Effector memory CD4-positive, alpha-beta T cell (primary cell): ENCODE results near the gene PDGFB.

Experiments used
- DNase-seq, 3 donors: peaks; one replicate each; pipeline ENCODE4 v3.0.0-alpha.2; 2020
- H3K27ac ChIP-seq: 2 replicates; pipeline ENCODE4 v1.7.0; 2013; ENCODE audit warnings: mild to moderate bottlenecking, low read length, moderate library complexity; ENCODE audit not compliant: insufficient read depth, poor library complexity, severe bottlenecking
- H3K27me3 ChIP-seq: replicated peaks from 2 replicates; pipeline ENCODE4 v1.7.0; 2013; ENCODE audit warnings: mild to moderate bottlenecking, low read length; ENCODE audit not compliant: insufficient read depth, control insufficient read depth, poor library complexity, severe bottlenecking
- H3K36me3 ChIP-seq: 2 replicates; pipeline ENCODE4 v1.7.0; 2013; ENCODE audit warnings: mild to moderate bottlenecking, low read length, moderate library complexity; ENCODE audit not compliant: control insufficient read depth, insufficient read depth
- H3K4me1 ChIP-seq: 2 replicates; pipeline ENCODE4 v1.7.0; 2013; ENCODE audit warnings: low read length, mild to moderate bottlenecking; ENCODE audit not compliant: control insufficient read depth, insufficient read depth, poor library complexity, severe bottlenecking
- H3K4me3 ChIP-seq: 2 replicates; pipeline ENCODE4 v1.7.0; 2013; ENCODE audit warnings: low read length, low read depth, mild to moderate bottlenecking; ENCODE audit not compliant: insufficient read depth, poor library complexity, severe bottlenecking
- H3K9me3 ChIP-seq: 2 replicates; pipeline ENCODE4 v1.7.0; 2013; ENCODE audit warnings: mild to moderate bottlenecking, low read length, moderate library complexity; ENCODE audit not compliant: control insufficient read depth

PDGFB gene

DNA sequence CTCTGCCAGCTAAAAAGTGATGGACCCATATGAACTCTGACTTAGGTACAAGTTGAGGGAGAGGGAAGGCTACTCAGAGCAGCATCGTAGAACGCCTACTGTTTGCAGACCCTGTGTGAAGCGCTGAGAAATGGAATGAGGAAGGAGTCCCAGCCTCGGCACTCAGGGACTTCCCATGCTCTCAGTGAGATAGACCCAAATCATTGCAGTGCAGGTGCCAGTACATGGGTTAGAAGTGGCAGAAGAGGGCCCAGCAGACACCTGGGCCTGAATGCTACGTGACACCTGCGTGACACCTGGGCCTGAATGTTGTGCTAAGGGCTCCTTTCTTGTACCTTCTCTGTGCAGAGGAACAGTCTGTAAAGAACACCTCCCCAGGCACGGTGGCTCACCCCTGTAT is 2.6 kb upstream of the PDGFB start:
- DNase-seq, result no peak
- peaks cover 6% of the 10 kb centered on the region for H3K4me1 ChIP-seq
- H3K9me3 ChIP-seq, result no peaks in the 10 kb centered on the region
- H3K27me3 ChIP-seq, result no peaks in the 10 kb centered on the region
- H3K27ac ChIP-seq, result no peak overlapping the region
- H3K4me3 ChIP-seq, result no peak overlapping the region
- H3K36me3 ChIP-seq, result no peaks in the 10 kb centered on the region

DNA sequence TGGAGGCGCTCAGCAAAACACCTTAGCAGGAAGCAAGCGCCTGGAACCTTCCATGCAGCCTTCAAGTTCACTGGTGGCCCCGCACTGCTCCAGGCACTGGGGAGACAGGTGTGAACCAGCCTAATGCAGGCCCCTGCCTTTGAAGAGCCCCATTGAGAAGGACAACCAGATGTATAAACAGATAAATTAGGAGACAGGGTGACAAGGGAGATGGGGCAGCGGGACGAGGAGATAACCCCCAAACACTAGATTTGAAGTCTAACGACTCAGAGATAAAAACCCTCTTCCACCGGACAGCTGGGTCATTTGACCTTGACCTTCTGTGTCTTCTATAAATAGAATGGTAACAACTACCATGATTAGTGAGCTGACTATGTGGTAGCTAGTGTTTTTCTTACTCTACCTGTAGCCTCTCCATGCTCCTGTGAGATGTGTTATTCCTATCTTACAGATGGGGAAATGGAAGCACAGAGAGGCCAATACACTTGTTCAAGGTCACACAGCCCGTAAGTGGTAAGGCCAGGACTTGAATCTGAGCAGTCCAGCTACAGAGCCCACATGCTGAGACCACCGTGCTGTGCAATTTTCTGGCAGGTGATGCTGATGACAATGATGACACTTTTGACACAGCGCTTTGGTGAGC is 2.0 kb upstream of the PDGFB start:
- Histone ChIP-seq H3K4me3 (no peak overlapping the region), H3K27me3 (no peaks in the 10 kb centered on the region), H3K36me3 (no peaks in the 10 kb centered on the region), H3K9me3 (no peaks in the 10 kb centered on the region), H3K27ac (no peak overlapping the region), H3K4me1 (peaks cover 6% of the 10 kb centered on the region)
- no peak for DNase-seq

DNA sequence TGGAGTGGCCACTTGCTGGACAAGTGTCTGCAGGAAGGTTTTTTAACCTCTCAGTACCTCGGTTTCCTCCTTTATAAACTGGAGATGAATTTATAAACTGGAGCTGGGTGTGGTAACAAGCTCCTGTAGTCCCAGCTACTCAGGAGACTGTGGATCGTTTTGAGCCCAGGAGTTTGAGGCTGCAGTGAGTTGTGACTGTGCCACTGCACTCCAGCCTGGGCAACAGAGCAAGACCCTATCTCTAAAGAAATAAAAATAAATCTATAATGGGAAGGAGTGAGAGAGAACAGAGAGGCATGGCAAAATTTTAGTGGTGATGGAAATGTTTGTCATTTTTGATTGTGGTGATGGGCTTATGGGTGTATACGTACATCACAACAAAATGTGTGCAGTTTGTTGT is 1.4 kb upstream of the PDGFB start:
- Histone ChIP-seq H3K4me1 (peaks cover 11% of the 10 kb centered on the region), H3K27ac (no peak overlapping the region), H3K27me3 (no peaks in the 10 kb centered on the region), H3K9me3 (no peaks in the 10 kb centered on the region), H3K4me3 (no peak overlapping the region), H3K36me3 (no peaks in the 10 kb centered on the region)
- no peak for DNase-seq

DNA sequence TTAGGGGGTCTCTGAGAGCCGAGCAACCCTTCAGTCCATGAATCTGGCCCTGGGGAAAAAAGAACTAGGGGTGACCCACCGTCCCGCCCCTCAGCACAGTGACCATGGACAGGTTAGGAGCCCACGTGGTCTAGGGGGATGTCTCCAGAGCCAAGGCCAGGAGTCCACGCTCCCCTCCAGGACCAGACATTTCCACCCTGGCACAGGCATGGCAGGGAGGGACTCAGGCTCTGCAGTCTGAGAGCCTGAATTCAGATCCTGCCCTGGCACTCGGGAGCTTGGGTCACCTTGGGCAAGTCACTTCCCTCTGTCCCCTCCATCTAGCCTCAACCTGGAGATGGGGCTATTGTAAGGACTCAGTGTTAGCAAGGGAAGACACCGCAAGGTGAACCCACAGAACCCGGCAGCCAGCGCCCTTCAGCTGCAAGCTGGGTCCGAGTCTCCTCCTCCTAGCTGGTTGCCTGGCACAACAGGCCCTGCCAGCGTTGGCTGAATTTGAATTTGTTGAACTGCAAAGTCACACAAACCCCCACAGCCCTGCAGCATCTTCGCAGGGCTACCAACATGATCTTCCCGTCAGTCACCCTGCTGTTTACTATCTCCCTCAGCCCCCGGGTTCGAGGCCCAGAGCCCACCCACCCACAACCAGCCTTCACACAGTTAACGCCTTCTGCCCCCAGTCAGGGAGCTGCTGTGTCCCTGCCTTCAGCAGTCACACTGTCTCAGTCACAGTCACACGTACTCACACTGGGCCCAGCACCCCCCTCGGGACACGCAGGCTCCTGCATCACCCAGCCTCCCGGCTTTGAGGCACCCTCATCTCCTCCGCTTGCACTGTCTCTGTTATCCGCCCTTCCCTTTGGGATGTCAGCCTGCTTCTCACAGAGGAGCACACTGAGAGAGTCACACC is 603 bp upstream of the PDGFB start:
- peaks cover 19% of the 10 kb centered on the region for H3K4me1 ChIP-seq
- H3K27ac ChIP-seq, result no peak overlapping the region
- no peaks in the 10 kb centered on the region for H3K36me3 ChIP-seq
- H3K27me3 ChIP-seq, result no peaks in the 10 kb centered on the region
- peak overlapping the region; percentile 44 for H3K4me3 ChIP-seq
- no peak for DNase-seq
- no peaks in the 10 kb centered on the region for H3K9me3 ChIP-seq

DNA sequence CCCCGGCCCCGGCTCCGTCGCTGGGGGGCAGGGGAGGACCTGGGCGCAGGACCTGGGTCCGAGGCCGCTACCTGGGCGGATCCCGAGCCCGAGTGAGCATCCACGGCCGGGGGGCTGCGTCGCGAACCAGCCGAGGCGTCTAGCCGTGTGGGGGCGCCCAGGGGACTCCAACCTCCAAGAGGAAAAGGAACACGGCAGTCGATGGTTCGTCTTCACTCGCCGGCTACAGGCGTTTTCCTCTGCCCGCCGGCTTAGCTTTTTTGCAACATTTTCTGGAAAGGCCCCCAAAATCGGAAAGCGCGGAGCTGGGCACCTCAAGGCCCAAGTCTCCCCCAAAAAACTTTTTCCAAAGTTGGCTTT is 666 bp downstream of the PDGFB start:
- no peak for DNase-seq
- Histone ChIP-seq H3K4me1 (peaks cover 30% of the 10 kb centered on the region), H3K27me3 (no peaks in the 10 kb centered on the region), H3K27ac (peak overlapping the region; percentile 34), H3K36me3 (no peaks in the 10 kb centered on the region), H3K4me3 (peak overlapping the region; percentile 74), H3K9me3 (no peaks in the 10 kb centered on the region)

DNA sequence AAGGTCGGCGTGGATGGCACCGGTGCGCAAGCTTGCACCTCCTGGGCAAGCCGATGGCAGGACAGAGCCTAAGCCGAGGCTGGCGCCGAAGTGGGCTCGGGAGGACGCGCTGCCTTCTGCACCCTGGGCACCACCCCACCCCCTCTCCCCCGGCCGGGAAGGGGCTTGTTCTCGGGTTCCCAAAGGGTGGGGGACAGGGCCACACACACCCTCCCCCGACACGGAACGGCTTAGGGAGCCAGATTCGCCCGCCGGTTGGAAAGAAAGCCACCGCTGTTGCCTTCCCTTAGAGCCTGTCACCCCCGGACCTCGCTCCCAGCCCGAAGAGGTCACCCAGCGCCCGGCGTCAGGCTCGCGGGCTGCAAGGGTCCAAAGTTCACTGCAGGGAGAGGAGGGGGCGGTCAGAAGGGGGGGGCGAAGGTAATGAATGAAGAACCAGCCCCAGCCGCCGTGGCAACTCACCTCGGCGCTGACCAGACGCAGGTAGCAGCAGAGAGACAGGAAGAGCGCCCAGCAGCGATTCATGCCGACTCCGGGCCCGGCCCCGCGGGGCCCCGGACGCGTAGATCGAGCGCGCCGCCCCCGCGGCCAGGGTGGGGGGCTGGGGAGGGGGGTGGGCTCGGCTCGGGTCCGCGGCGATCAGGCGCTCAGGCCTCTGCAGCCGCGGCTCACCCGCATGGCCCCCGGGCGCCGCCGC is 1.2 kb downstream of the PDGFB start:
- Histone ChIP-seq H3K27me3 (no peaks in the 10 kb centered on the region), H3K36me3 (no peaks in the 10 kb centered on the region), H3K27ac (peak overlapping the region; percentile 43), H3K9me3 (no peaks in the 10 kb centered on the region), H3K4me3 (peak overlapping the region; percentile 74), H3K4me1 (peaks cover 34% of the 10 kb centered on the region)
- no peak for DNase-seq

DNA sequence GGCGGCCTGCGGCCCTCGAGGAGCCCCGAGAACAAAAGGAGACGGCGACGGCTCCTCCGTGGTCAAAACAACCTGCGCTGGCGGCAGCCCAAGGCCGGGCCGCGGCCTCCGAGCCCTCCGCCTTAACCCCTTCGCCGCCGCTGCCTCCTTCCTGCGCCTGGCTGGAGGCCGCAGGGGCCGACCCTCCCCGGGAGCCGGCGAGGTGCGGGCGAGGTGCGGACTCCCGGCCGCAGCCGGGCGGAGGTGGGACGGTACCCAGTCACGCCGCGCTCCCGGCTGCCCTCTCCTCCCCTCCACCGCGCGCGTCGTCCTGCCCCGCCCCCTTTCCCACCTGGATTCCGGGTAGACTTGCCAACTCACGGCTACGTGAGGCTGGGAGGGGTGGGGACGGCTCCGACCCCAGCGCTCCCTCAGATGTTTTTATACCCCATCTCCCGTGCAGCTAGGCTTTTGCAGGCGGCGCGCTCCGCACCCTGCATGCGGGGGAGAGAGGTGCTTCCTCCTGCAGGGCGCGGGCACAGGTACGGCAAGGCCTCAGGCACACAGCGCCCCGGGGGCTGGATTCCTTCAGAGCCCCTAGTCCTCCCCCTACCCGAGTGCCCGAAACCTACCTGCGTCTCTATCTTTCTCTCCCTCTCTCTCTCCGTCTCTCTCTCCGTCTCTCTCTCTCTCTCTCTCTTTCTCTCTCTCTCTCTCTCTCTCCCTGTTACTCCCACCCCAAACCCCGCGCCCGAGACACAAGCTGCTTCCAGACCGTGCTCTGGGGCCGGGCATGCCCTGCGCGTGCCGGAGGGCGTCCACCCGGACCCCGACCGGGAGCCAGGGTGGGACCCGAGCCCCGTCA is 2.0 kb downstream of the PDGFB start:
- Histone ChIP-seq H3K4me1 (peaks cover 36% of the 10 kb centered on the region), H3K9me3 (no peaks in the 10 kb centered on the region), H3K27ac (peak overlapping the region; percentile 43), H3K36me3 (no peaks in the 10 kb centered on the region), H3K4me3 (peak overlapping the region; percentile 74), H3K27me3 (no peaks in the 10 kb centered on the region)
- peak; percentile 12 to 21 (median 20) for DNase-seq

DNA sequence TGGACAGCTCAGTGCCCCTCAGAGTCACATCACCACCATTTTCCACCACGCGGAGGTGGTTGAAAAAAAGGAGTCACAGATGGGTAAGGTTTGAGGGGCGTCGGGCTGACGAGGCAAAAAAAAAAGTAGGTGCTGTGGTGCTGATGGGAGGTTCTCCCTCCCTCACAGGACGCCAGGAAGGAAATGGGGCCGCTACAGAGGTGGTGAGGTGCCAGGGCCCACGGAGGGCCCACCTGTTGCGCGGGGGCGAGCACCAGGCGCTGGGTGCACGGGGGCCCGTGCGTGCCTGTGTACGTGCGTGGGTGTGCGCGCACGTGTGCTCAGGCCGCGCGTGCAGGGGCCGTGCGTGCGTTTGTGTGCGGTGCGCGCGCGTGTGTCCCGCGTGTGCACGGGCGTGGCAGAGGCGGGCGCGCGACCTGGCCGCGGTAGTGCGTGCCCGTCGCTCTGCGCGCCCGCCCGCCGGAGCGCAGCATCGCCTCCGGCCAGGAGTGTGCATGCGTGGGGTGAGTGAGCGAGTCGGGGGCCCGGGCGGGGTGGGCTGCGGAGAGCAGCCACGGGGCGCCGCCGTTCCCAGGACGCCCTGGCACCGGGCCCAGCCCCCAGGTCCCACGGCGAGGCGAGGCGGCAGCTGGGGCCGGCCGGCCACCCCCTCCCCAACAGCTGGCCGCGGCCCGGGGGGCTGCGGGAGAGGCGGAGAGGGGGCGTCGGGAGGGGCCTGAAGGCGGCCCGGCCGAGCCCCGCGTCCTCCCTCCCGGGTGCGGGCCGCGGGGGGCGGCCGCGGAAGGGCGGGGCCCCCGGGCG is 2.8 kb downstream of the PDGFB start:
- Histone ChIP-seq H3K9me3 (no peaks in the 10 kb centered on the region), H3K36me3 (no peaks in the 10 kb centered on the region), H3K27ac (peak overlapping the region; percentile 44), H3K4me1 (peaks cover 44% of the 10 kb centered on the region), H3K4me3 (peak overlapping the region; percentile 31), H3K27me3 (no peaks in the 10 kb centered on the region)
- DNase-seq, result peak; percentile 46 to 56 (median 48)
